A172 (cell line): ENCODE data around the gene APEH. TPM values are rescaled to one million over a fixed set of nuclear protein-coding genes. Genes with fewer than 3 reads are reported as not detected.

ENCODE experiments used
- DNase-seq: peaks from one replicate; pipeline ENCODE4 v3.0.0-alpha.2; 2015; ENCODE audit warnings: low spot score
- total RNA-seq: library from RNA; depleted of rRNA; stranded (reverse); fragments of >200 nt; shearing (Covaris generic); gene quantifications from 2 replicates; pipeline ENCODE4 v1.2.3, GENCODE V29; 2014

The APEH gene
- total RNA-seq, 1 experiment from 2014 or later = 144 TPM

DNA sequence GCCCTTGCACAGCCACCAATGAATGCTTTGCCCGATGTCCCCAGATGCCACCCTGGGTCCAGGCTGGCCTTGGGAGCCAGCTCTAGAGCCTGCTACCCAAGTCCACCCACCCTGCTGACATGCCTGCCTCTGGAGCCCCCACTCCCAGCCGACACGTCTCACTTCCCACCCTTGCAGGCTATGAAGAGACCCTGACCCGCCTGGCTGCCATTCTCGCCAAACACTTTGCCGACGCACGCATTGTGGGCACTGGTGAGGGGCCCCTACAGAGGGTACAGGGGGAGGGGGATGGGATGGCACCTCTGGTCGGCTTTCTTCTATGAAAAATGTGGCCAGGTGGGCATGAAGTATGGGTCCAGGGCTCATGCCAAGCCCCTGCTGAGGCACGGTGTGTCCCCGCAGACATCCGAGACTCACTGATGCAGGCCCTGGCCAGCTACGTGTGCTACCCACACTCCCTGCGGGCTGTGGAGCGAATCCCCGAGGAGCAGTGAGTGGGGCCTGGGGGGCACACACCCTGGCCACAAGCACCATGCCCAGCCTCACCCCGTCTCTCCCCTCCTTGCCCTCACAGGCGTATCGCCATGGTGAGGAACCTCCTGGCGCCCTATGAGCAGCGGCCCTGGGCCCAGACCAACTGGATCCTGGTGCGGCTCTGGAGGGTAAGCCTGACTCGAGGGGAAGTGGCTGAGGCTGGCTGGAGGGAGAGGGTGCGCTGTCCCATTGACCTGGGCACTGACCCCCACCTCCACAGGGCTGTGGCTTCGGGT, 39.4 kb downstream of the APEH start:
- DNase-seq = no peak

- no peak for DNase-seq
Measured at GRCh38 chr3:49714728-49715550, 40.8 kb downstream of the APEH start.

DNA sequence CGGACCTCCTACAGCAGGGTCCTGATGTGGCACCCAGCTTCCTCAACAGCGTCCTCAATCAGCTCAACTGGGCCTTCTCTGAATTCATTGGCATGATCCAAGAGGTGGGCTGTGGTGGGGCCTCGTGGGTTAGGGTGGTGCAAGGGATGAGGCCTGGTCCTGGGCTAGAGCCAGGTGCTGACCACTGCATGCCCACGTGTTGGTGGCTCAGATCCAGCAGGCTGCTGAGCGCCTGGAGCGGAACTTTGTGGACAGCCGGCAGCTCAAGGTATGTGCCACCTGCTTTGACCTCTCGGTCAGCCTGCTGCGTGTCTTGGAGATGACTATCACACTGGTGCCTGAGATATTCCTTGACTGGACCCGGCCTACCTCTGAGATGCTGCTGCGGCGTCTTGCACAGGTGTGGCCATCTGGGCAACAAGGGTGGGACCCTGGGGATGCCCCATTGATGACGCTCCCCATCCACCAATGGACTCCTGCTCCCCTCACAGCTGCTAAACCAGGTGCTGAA, 41.5 kb downstream of the APEH start:
- DNase-seq = no peak

GRCh38 chr3:49716169-49716568, 42.0 kb downstream of the APEH start:
- DNase-seq = no peak

DNA sequence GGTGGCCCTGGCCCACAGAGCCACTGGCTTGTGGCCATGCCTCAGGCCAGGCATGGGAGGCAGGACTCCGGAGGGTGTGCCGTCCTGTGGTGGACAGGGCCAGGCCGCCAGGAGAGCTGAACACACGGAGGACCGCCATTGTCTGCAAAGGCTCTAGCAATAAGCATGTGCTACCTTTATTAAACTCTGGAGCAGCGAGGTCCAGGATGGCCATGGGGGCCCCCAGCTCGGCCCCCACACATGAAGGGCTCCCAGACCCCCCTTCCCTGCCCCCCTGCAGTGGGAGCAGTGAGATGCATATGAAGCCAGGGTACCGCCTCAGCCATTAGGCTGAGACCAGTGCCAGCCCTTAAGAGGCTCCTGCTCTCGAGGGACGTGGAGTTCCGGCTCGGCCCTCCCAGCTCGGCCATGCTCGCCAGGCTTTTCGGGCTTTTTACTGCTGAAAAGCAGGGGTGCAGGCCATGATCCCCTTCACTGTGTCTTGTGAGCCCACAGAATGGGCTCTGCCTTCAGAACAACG, 42.6 kb downstream of the APEH start:
- DNase-seq = no peak

- no peak for DNase-seq
Measured at GRCh38 chr3:49717211-49717958, 43.2 kb downstream of the APEH start.

DNA sequence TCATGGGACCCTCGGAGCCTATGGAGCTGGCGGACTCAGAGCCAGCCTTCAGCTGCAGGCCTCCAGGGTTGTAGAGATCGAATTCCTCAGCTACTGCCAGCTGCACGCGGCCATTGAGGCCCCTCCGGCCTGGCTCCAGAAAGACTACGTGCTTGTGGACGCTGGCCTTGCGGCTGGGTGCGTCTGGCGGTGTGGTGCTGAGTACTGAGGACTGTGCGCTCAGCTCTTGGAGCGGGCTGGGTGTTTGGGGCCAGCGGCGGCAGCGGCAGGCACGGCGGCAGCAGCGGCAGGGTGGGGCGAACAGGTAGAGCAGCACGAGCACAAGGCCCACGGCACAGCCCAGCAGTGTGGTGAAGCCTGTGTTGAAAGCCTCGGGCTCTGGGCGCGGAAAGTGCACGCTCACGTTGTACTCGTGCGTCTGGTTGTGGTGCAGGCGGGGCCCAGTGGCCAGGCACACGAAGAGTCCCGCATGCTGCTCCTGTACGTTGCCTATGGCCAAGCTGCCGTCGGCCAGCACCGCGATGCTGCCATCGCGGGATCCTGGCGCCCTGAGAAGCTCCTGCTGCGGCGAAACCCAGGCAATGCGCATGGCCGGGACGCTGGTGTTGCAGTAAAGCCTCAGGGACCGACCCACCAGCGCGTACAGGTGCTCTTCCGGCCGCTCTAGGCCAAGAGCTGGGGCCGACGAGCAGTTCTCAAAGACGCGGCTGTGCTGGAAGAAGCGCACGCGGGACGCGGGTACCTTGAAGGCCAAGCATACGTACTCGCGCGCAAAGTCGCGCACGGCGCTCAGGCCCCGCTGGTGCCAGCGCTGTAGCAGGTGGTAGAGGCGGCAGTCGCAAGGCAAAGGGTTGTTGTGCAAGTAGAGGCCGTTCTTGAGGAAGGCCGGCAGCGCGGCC, 44.1 kb downstream of the APEH start:
- no peak for DNase-seq

DNA sequence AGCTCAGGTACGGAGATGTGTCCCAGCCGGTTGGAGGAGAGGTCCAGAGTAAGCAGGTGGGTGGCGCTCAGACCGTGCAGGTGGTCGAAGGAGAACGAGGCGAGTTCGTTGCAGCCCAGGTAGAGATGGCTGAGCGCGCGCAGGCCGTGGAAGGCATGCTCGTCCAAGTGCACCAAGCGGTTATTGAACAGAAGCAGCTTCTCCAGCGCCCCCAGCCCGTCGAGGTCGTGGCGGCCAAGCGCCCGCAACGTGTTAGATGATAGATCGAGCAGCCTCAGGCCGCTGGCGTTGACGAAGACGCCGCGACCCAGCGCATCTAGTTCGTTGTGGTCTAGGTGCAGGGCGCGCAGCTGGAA, 44.7 kb downstream of the APEH start:
- DNase-seq = no peak

DNA sequence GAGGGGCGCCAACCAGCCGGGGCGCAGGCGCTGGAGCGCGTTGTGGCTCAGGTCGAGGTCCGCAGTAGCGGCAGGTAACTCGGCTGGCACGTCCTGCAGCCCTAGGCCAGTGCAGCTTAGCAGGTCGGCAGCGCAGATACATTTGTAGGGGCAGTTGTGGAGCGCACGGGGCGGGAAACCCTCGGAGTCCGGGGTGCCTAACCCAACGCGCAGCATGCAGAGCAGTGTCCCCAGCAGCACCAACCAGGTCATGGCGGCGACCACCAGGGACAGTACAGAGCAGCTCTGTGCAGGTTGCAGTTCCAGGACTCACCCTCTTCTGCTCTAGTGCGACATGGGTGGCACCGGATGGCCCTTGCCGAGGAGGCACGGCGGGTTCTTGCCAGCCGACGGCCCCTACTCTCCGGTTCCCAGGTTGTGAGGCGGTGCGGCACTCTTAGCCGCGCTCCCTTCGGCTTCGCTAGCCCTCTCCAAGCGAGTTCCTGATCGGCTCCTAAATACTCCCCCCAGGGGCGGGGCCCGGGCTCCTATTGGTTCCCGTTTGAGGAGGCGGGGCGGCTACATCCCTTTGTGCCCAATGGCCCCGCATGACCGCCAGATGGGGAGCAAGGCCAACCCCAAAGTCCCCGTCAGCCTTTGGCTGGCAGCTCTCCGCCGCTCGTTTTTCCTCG, 45.2 kb downstream of the APEH start, which contains the start of gene AMIGO3:
AMIGO3 (minus strand) TSS at position 471 of the 671 bp plus-strand sequence; CDS start at position 252, 219 bp downstream.
- no peak for DNase-seq

DNA sequence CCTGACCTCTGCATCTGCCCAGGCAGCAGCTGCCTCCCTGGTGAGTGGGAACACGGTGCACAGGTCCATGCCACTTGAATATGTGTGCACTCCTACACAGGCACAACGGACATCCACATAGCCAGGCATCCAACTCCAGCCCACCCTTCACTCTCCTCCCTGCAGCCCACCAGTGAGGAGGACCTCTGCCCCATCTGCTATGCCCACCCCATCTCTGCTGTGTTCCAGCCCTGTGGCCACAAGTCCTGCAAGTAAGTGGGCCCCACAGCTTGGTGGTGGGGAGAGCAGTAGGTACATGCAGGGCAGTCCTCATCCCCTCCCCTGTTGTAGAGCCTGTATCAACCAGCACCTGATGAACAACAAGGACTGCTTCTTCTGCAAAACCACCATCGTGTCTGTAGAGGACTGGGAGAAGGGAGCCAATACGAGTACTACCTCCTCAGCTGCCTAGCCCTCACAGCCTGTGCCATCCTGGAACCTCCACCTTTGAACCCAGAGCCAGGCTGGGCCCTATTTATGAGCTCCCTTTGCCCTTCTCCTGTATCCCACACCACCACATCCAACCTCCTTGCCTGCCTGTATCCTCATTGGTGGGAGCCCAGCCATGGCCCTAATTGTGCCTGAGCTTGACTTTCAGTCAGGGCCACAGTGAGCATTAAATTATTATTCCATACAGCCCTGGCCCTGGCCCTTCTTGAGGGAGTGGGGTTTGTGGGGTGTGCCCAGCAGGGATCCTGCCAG, 46.9 kb downstream of the APEH start:
- DNase-seq = no peak

- DNase-seq = no peak
Measured at GRCh38 chr3:49721596-49721895, 47.4 kb downstream of the APEH start.

- no peak for DNase-seq
Measured at GRCh38 chr3:49721896-49722781, 48.0 kb downstream of the APEH start.

DNA sequence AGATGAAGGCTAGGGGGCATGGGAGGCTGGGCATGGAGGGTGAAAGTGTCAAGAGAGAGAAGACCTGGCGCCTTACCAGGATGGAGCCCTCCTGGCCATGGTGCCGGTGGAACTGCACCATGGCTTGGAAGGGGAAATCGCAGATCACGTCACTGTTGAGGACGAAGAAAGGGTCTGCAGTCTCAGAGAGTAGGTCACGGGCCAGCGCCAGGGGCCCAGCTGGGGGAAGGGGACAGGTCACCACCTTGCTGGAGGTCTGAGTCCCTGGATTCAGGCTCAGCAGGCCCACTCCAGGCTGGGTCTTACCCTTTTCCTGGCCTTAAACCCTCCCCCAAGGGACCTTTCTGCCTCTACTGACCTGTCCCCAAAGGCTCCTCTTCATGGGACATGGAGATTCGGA, 48.7 kb downstream of the APEH start:
- no peak for DNase-seq

DNA sequence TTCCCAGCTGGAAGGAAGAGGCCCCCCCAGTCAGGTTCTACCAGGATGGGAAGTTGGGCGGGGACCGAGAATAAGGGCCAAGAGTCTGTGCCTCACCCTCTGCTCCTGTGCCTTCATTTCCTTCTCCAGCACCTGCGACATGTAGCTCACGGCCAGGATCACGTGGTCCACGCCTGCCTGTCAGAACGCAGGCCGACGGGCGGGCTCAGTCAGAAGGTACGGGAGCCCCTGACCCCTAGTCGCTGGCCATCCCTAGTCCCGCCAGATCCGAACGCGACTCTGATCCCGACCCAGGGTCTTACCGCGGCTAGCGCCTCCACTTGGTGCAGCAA, 49.1 kb downstream of the APEH start:
- peak; percentile 21 for DNase-seq

DNA sequence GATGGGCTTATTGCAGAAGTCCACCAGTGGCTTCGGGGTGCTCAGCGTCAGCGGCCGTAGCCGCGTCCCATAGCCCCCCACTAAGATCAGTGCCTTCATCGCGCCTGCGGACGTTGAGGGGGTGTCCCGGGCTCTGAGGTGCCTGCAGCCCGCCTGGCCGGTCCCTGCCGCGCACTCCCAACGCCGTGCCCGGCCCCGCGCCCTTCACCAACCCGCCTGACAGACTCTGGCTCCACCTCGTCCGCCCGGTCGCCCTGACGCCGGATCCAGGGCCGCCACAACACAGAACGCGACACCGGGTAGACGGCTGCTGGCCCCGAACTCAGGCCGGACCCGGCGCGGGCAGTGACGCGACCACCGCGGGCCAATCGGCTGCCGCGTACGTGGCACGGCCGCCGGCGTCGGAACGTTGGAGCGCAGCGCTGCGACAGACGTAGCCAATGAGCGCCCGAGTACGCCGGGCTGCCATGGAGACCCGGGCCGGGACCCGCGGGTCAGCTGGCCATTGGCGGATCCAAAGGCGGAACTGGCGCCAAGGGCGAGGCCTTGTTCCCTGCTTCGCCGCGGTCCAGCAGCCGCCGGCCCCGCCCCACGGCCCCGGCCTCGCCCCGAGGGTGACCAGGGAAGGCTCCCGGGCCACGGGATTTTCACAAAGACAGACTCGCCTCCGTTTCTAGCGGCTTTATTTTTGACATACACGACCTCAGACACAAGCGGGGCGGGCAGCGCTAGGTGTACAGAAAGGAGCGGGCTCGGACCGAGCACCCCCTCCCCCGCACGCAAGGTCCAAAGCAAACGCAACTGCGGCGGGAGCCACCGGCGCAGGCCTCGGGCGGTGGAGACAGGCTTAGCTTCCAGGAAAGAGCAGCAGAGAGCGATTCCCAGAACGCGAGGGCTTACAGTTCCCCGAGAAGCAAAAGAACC, 49.7 kb downstream of the APEH start, which contains the start of gene GMPPB:
GMPPB (minus strand) TSS at position 324 of the 924 bp plus-strand sequence; CDS start at position 99, 225 bp downstream.
- peak; percentile 92 for DNase-seq

GRCh38 chr3:49724586-49724985, 50.4 kb downstream of the APEH start:
- DNase-seq = no peak

DNA sequence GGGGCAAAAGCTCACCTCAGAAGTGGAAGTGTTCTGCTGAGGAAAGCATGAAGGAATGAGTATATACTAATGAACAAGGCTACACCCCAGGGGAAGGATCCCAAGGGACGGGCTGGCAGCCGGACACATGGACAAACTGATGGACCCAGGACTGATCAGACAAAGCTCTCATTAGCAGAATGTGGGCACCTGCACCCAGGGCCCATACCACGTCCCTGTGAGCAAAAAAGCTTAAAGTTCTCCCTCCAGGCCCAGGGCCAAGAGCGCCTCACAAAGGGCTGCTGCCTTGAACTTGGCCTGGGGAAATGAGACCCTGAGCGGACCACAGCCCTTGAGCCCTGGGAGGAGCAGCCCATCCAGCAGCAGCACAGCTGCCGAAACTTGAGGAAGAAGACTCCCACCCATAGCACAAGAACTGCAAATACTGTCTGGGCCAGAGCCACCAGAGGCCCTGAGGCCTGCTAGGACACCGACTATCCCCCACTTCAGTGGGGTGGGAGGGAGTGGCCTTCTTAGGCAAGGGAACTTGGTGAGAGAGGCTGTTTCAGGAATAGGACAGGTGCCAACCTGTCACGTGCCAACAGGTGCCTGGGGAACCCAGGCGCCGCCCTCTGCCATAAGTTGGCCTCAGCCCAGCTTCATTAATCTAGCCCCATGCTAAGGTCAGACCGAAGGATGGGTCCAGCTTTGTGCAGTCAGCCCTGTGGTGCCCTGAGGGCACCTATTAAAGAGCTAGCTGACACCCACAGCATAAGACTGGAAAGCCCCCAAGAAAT, 51.9 kb downstream of the APEH start:
- no peak for DNase-seq
